HEK293T (cell line): ENCODE data around the gene KY.

Source experiments
- ARNT ChIP-seq: fragments of 450-650 bp; IDR thresholded peaks from 2 replicates; pipeline ENCODE4 v1.6.1; 2017; ENCODE audit warnings: mild to moderate bottlenecking
- BHLHE40 ChIP-seq: fragments of 450-650 bp; IDR thresholded peaks from 2 replicates; pipeline ENCODE4 v1.6.1; 2016; ENCODE audit warnings: mild to moderate bottlenecking, moderate library complexity, borderline replicate concordance
- CTBP1 ChIP-seq: fragments of 450-650 bp; IDR thresholded peaks from 2 replicates; pipeline ENCODE4 v1.6.1; 2016; ENCODE audit warnings: borderline replicate concordance
- L3MBTL2 ChIP-seq: fragments of 450-650 bp; conservative IDR thresholded peaks from 2 replicates; pipeline ENCODE4 v1.6.1; 2016; ENCODE audit warnings: mild to moderate bottlenecking

DNA sequence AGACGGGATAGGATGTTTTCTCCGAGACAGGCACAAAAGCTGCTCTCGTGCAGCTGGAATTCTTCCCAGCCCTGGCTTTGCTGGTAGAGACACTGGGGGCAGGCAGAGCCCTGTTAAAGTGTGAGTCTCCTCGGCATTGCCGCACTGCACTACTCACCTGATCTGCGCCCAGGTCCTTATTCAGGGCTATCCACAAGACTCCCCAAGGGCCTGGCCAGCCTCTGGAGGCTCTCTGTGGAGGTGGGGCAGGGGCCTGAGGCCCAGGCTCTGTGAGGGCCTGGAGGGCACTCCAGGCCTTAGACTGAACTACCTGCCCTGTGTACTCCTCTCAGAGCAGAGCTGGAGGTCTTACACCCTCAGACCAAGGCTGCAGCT lies 48.4 kb downstream of the KY start:
- no peak for TF ChIP-seq BHLHE40
- no peak for TF ChIP-seq ARNT
- no peak for TF ChIP-seq L3MBTL2
- TF ChIP-seq CTBP1: no peak
